ENCODE data around the gene VWC2L.

The VWC2L gene
- long read RNA-seq, donor 1 = 0 reads
- long read RNA-seq, donor 2 = 0 reads
- long read RNA-seq, donor 3 = 0 reads
- long read RNA-seq, donor 4 = 0 reads
- long read RNA-seq, donor 5 = 0 reads
- long read RNA-seq, donor 6 = 0 reads
- long read RNA-seq, donor 7 = 0 reads
- long read RNA-seq, donor 8 = 0 reads

- DNase-seq = peak; percentile 33
These were observed at the start of gene VWC2L for GRCh38 chr2:214410918-214411554. Gene VWC2L, plus strand, starts transcription at chr2:214411054. Its CDS starts 3,140 bp downstream, at chr2:214414194.

- DNase-seq = no peak
These were observed 49.7 kb upstream of the VWC2L start for GRCh38 chr2:214361116-214361515.

GRCh38 chr2:214365549-214365948, 45.3 kb upstream of the VWC2L start:
- no peak for DNase-seq

GRCh38 chr2:214367171-214367570, 43.7 kb upstream of the VWC2L start:
- no peak for DNase-seq

GRCh38 chr2:214376618-214377285, 34.1 kb upstream of the VWC2L start:
- no peak for DNase-seq

GRCh38 chr2:214377286-214377624, 33.6 kb upstream of the VWC2L start:
- DNase-seq = no peak

GRCh38 chr2:214378455-214379103, 32.3 kb upstream of the VWC2L start:
- DNase-seq = no peak

GRCh38 chr2:214379227-214379626, 31.6 kb upstream of the VWC2L start:
- no peak for DNase-seq

GRCh38 chr2:214380681-214381080, 30.2 kb upstream of the VWC2L start:
- DNase-seq = no peak

- DNase-seq = no peak
These were observed 28.6 kb upstream of the VWC2L start for GRCh38 chr2:214382229-214382628.

GRCh38 chr2:214386720-214387119, 24.1 kb upstream of the VWC2L start:
- no peak for DNase-seq

- no peak for DNase-seq
These were observed 21.5 kb upstream of the VWC2L start for GRCh38 chr2:214389334-214389733.

GRCh38 chr2:214393796-214394195, 17.1 kb upstream of the VWC2L start:
- DNase-seq = no peak

GRCh38 chr2:214395040-214395439, 15.8 kb upstream of the VWC2L start:
- no peak for DNase-seq

- no peak for DNase-seq
These were observed 9.3 kb upstream of the VWC2L start for GRCh38 chr2:214401580-214401979.

GRCh38 chr2:214410128-214410775, 602 bp upstream of the VWC2L start:
- no peak for DNase-seq

- DNase-seq = no peak
These were observed 1.8 kb downstream of the VWC2L start for GRCh38 chr2:214412679-214413078.

GRCh38 chr2:214436470-214436869, 25.6 kb downstream of the VWC2L start:
- no peak for DNase-seq

- DNase-seq = no peak
These were observed 39.5 kb downstream of the VWC2L start for GRCh38 chr2:214450118-214450894.

GRCh38 chr2:214451516-214452275, 40.8 kb downstream of the VWC2L start:
- DNase-seq = no peak
